ENCODE measurements around the gene MMP17.

The MMP17 gene

GRCh38 chr12:131897875-131898274, 69.7 kb downstream of the MMP17 start:
- H3K4me1 Mint-ChIP-seq (ENCODE audit: low read depth): peaks cover 40% of the 10 kb centered on the region
- H3K9me3 Mint-ChIP-seq: no peaks in the 10 kb centered on the region
- intact Hi-C loops (cut with micrococcal nuclease): loop anchor here (5.0 to 10.0 kb wide), 3 partner anchors 36 to 63 kb away; partner anchors contain the start of gene EP400
- no peak overlapping the region for H3K27ac Mint-ChIP-seq
- H3K27me3 Mint-ChIP-seq: no peaks in the 10 kb centered on the region
- peaks cover 63% of the 10 kb centered on the region for H3K36me3 Mint-ChIP-seq (ENCODE audit: low read depth)
- no peak overlapping the region for H3K4me3 Mint-ChIP-seq

GRCh38 chr12:131900397-131900796, 72.2 kb downstream of the MMP17 start:
- Mint-ChIP-seq H3K9me3 (no peaks in the 10 kb centered on the region), H3K27ac (no peak overlapping the region), H3K4me3 (no peak overlapping the region), H3K4me1 (ENCODE audit: low read depth) (peaks cover 30% of the 10 kb centered on the region), H3K36me3 (ENCODE audit: low read depth) (peaks cover 82% of the 10 kb centered on the region), H3K27me3 (no peaks in the 10 kb centered on the region)
- intact Hi-C loops (cut with micrococcal nuclease): no loop called here

Data from dendritic cell treated with granulocyte-macrophage colony-stimulating factor and Interleukin-4, amounts not matched to agents 40 ng/mL and 50 ng/mL, for 4 days (primary cell).